ENCODE data around the gene CLCA1.
"Not testable (repeated sequence)": the region's sequence is repeated elsewhere in the genome, so short reads cannot be mapped to it uniquely, and the experiment has no call there.

The CLCA1 gene

GRCh38 chr1:86464819-86465218, 3.9 kb upstream of the CLCA1 start:
- no peak for DNase-seq (ENCODE audit: low read depth in 2 of 2, low spot score in 1 of 2)

GRCh38 chr1:86466109-86466844, 2.5 kb upstream of the CLCA1 start:
- DNase-seq (ENCODE audit: low read depth in 2 of 2, low spot score in 1 of 2): no peak

- no peak for DNase-seq (ENCODE audit: low read depth in 2 of 2, low spot score in 1 of 2)
Observed at GRCh38 chr1:86466986-86467385, 1.7 kb upstream of the CLCA1 start.

GRCh38 chr1:86470859-86471258, 2.1 kb downstream of the CLCA1 start:
- DNase-seq (ENCODE audit: low read depth in 2 of 2, low spot score in 1 of 2): no peak

GRCh38 chr1:86471291-86471690, 2.6 kb downstream of the CLCA1 start:
- no peak for DNase-seq (ENCODE audit: low read depth in 2 of 2, low spot score in 1 of 2)

- no peak for DNase-seq (ENCODE audit: low read depth in 2 of 2, low spot score in 1 of 2)
Observed at GRCh38 chr1:86472152-86472551, 3.4 kb downstream of the CLCA1 start.

- no peak for DNase-seq (ENCODE audit: low read depth in 2 of 2, low spot score in 1 of 2)
Observed at GRCh38 chr1:86472767-86473166, 4.0 kb downstream of the CLCA1 start.

- DNase-seq (ENCODE audit: low read depth in 2 of 2, low spot score in 1 of 2): no peak
Observed at GRCh38 chr1:86477256-86477655, 8.5 kb downstream of the CLCA1 start.

GRCh38 chr1:86477682-86478081, 9.0 kb downstream of the CLCA1 start:
- no peak for DNase-seq (ENCODE audit: low read depth in 2 of 2, low spot score in 1 of 2)

GRCh38 chr1:86478416-86479156, 9.9 kb downstream of the CLCA1 start:
- DNase-seq (ENCODE audit: low read depth in 2 of 2, low spot score in 1 of 2): no peak

GRCh38 chr1:86481966-86482365, 13.2 kb downstream of the CLCA1 start:
- no peak for DNase-seq (ENCODE audit: low read depth in 2 of 2, low spot score in 1 of 2)

- no peak for DNase-seq (ENCODE audit: low read depth in 2 of 2, low spot score in 1 of 2)
Observed at GRCh38 chr1:86487131-86487810, 18.5 kb downstream of the CLCA1 start.

- DNase-seq (ENCODE audit: low read depth in 2 of 2, low spot score in 1 of 2): no peak
Observed at GRCh38 chr1:86487811-86488141, 19.0 kb downstream of the CLCA1 start.

- no peak for DNase-seq (ENCODE audit: low read depth in 2 of 2, low spot score in 1 of 2)
Observed at GRCh38 chr1:86489242-86489878, 20.6 kb downstream of the CLCA1 start.

GRCh38 chr1:86491171-86491950, 22.6 kb downstream of the CLCA1 start:
- no peak for DNase-seq (ENCODE audit: low read depth in 2 of 2, low spot score in 1 of 2)

GRCh38 chr1:86498281-86498680, 29.6 kb downstream of the CLCA1 start:
- no peak for DNase-seq (ENCODE audit: low read depth in 2 of 2, low spot score in 1 of 2)

GRCh38 chr1:86499987-86500593, 31.4 kb downstream of the CLCA1 start:
- DNase-seq (ENCODE audit: low read depth in 2 of 2, low spot score in 1 of 2): no peak

- DNase-seq (ENCODE audit: low read depth in 2 of 2, low spot score in 1 of 2): no peak
Observed at GRCh38 chr1:86500714-86501113, 32.0 kb downstream of the CLCA1 start.

GRCh38 chr1:86502125-86502646, 33.5 kb downstream of the CLCA1 start:
- not testable (repeated sequence) for DNase-seq (ENCODE audit: low read depth in 2 of 2, low spot score in 1 of 2)

GRCh38 chr1:86502721-86503405, 34.1 kb downstream of the CLCA1 start:
- no peak for DNase-seq (ENCODE audit: low read depth in 2 of 2, low spot score in 1 of 2)

Measured in stimulated activated CD8-positive, alpha-beta memory T cell treated with anti-CD3 and anti-CD28 coated beads, Interleukin-4, amount 100 ng/mL, for 4 hours (primary cell).